HCT116 (cell line): ENCODE measurements around the gene FAM200B.

Experiments
- CTCF ChIP-seq, 3 experiments: fragments of 200-600 bp in 1 of 3; sonication (generic) in 1 of 3; IDR thresholded peaks in 2 of 3; conservative IDR thresholded peaks in 1 of 3; 2 replicates each; pipeline ENCODE4 v1.5.1; 2012 to 2017; ENCODE audit warnings: low read depth in 2 of 3, low read length in 2 of 3, antibody characterized with exemption in 1 of 3, borderline replicate concordance in 1 of 3, control low read depth in 1 of 3, mild to moderate bottlenecking in 1 of 3, mixed read lengths in 1 of 3, mixed run types in 1 of 3, moderate library complexity in 1 of 3; ENCODE audit not compliant: insufficient read depth in 1 of 3
- EGR1 ChIP-seq: IDR thresholded peaks from 2 replicates; pipeline ENCODE4 v1.6.1; 2012; ENCODE audit warnings: low read depth
- EZH2 ChIP-seq: fragments of 200-600 bp; sonication (generic); IDR thresholded peaks from 2 replicates; pipeline ENCODE4 v1.6.1; 2017; ENCODE audit warnings: antibody characterized with exemption, mixed run types
- POLR2A ChIP-seq: IDR thresholded peaks from 2 replicates; pipeline ENCODE4 v1.7.0; 2011; ENCODE audit warnings: borderline replicate concordance; ENCODE audit not compliant: insufficient read depth, insufficient read length; ENCODE audit errors: extremely low read depth
- POLR2AphosphoS5 ChIP-seq: IDR thresholded peaks from 2 replicates; pipeline ENCODE4 v1.6.1; 2011; ENCODE audit warnings: mild to moderate bottlenecking, low read depth, low read length, moderate library complexity
- REST ChIP-seq: IDR thresholded peaks from 2 replicates; pipeline ENCODE4 v1.6.1; 2012; ENCODE audit warnings: low read depth
- TCF7L2 ChIP-seq: IDR thresholded peaks from 2 replicates; pipeline ENCODE4 v1.7.0; 2011; ENCODE audit warnings: borderline replicate concordance, inconsistent platforms; ENCODE audit not compliant: insufficient read depth, insufficient read length; ENCODE audit errors: extremely low read depth
- YY1 ChIP-seq: IDR thresholded peaks from 2 replicates; pipeline ENCODE4 v1.6.1; 2011; ENCODE audit warnings: low read length, low read depth, moderate library complexity, mild to moderate bottlenecking; ENCODE audit not compliant: insufficient replicate concordance; ENCODE audit errors: extremely low read depth
- ZBTB33 ChIP-seq: IDR thresholded peaks from 2 replicates; pipeline ENCODE4 v1.6.1; 2011; ENCODE audit warnings: mild to moderate bottlenecking, low read length, moderate library complexity; ENCODE audit not compliant: insufficient replicate concordance; ENCODE audit errors: extremely low read depth
- ZFX ChIP-seq: fragments of 450-650 bp; IDR thresholded peaks from 2 replicates; pipeline ENCODE4 v1.6.1; 2017
- ZNF274 ChIP-seq: fragments of 200-500 bp; sonication (Bioruptor generic); IDR thresholded peaks from 2 replicates; pipeline ENCODE4 v1.6.1; 2014; ENCODE audit warnings: mild to moderate bottlenecking, low read depth, low read length, inconsistent platforms

- no peak for TF ChIP-seq CTCF (IDR thresholded peaks at IDR 0.05 in 2 of 3, conservative IDR thresholded peaks at IDR 0.05 in 1 of 3; ENCODE audit: borderline replicate concordance in 1 of 3, insufficient read depth in 1 of 3, low read depth in 2 of 3, low read length in 2 of 3)
- no peak for TF ChIP-seq TCF7L2
- TF ChIP-seq POLR2AphosphoS5: no peak
- TF ChIP-seq POLR2A: no peak
- TF ChIP-seq ZFX: no peak
- TF ChIP-seq ZNF274: no peak
- no peak for TF ChIP-seq EGR1
- TF ChIP-seq YY1: no peak
- no peak for TF ChIP-seq ZBTB33
- no peak for TF ChIP-seq REST
- no peak for TF ChIP-seq EZH2
Measured at GRCh38 chr4:15716115-15716514, 34.5 kb downstream of the FAM200B start.
